GM19467 (cell line): ENCODE measurements around the gene EXOG.

Source experiments
- ATAC-seq: cut with Tn5 transposase; IDR thresholded peaks from one replicate; pipeline ENCODE4 v1.9.1; 2021; ENCODE audit warnings: mild to moderate bottlenecking, moderate library complexity; ENCODE audit not compliant: unreplicated experiment

The EXOG gene

DNA sequence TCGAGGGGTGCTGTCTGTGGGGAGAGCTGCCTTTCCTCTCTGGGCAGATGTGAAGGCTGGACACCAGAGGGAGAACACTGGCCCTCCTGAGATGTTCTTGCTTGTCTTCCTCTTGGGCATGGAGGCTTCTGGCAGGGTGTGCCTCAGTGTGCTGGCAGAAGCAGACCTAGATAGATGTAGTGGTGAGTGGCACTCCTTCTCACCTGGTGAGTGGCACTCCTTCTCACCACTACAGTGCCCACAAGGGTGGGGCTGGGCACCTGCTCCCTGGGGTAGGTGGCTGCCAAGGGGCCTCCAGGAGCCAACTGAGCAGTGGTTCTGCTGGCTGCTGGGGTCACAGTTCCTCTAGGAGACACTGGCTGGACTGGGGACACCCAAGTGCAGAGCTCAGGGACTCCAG, 23.8 kb upstream of the EXOG start:
- no peak for ATAC-seq

DNA sequence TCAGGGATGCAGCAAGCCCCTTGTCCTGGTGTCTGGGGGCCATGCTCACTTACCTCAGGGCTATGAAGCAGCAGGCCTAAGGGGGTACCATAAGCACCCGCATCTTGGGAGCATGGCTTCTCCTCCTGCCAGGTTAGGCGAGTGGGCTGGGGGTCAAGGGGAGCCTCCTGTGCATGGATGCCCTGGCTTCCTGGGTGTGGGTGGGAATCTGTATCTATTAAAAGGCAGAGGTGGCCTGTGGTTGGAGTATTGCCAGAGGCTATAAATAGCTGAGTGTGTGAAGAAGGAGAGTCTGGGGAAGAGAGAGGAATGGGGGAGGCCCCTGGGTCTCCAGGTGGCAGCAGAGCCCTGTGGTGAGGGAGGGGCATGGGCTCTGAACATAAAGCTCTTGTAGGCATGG, 22.9 kb upstream of the EXOG start:
- no peak for ATAC-seq

DNA sequence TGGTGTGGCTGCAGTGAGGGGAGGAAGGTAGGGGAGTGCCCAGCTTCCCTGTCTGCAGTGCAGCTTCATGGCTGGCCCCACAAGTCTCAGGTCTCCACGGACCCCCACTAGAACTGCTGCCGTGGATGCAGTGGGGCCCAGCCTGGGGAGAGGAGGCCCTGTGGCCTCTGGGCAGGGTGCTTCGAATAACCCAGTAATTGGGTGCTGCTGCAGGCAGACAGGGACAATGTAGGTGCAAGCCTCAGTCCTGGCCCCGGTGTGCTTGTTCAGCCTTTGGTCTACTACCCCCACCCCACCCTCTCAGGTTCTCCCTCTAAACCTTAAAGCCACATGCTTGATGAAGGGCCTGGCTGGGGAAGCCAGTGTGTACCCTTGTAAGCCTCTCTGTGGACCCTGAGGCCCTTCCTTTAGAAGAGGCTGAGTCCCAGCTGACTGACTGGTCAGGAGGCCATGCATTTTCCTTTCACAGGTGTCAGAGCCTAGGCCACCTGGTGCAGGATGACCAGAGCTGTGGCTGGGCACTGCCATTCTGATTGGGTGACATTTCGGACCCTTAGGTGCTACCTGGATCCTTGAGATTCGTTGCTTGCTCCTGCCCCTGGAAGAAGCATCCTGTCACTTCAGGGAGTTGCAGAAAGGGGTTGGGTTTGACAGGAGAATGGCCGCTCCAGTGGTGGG, 21.1 kb upstream of the EXOG start:
- ATAC-seq, result no peak

DNA sequence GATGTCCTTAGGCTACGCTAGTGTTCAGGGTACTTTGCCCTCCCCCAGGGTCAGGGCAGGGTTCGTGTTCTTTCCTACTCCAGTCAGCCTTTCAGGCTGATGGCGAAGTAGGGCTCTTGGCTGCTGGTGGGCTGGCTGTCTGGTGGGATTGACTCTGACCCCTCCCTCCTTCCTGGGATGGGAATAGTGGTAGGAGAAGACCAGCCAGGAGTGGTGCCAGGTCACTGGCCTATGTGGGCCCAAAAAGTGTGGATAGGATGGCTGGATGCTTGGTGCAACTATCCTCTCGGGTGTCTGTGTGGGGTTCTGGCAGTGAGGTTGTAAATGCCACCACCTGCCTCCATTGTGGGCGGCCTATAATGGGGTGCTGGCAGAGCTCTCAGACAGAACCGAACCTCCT, 20.4 kb upstream of the EXOG start:
- ATAC-seq, result no peak

DNA sequence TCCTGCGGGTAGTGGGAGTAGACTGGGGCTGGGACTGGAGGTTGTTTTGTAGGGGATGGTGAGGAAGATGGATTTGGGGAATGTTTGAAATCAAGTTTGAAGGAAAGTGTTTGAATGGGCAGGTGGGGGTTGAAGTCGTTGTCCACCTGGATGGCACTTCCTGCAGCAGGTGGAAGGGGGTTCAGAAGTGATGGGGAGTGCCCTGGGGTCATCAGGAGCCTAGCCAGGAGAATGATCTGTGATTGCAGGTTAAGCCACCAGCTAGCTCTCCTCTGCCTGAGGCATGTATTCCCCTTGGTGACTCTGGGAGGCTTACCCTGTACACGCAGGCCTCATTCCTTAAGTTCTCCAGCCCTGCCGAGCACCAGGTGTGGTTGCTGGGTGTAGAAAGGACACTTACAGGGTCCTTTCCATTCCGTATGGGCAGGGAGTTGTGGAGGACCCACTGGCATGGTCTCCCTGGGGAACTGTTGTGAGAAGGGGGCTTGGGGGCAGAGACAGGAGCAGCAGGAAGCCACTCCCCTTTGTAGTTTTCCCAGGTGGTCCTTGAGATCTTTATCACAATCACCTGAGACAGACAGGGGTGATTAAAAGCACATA, 19.9 kb upstream of the EXOG start:
- no peak for ATAC-seq

DNA sequence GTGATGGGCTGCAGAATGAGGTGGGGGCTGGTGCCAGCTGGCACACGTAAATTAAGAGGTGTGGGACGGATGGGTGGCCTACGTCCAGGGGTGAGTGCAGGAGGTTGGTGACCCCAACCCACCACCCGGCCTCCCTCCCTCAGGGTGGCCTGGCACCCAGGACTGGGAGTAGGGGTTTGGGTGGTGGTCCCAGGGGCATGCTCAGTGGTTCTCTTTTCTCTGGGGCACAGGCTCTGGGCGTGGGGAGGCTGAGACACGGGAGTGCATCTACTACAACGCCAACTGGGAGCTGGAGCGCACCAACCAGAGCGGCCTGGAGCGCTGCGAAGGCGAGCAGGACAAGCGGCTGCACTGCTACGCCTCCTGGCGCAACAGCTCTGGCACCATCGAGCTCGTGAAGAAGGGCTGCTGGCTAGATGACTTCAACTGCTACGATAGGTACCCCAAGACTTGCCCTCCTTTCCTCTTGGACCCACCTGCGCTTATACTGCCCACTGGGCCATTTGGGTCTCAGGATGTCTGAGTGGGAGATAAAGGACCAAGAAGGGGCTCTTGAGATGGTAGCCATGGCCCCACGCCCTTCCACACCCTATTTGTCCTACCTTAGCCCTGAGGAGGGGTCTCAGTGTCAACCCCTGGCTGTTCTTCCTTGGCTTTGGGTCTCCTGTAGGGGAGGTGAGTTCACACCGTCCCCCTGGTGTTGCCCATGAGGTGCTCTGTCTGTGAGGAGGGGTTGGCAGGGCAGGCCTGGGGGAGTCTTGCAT, 18.9 kb upstream of the EXOG start:
- ATAC-seq, result no peak

DNA sequence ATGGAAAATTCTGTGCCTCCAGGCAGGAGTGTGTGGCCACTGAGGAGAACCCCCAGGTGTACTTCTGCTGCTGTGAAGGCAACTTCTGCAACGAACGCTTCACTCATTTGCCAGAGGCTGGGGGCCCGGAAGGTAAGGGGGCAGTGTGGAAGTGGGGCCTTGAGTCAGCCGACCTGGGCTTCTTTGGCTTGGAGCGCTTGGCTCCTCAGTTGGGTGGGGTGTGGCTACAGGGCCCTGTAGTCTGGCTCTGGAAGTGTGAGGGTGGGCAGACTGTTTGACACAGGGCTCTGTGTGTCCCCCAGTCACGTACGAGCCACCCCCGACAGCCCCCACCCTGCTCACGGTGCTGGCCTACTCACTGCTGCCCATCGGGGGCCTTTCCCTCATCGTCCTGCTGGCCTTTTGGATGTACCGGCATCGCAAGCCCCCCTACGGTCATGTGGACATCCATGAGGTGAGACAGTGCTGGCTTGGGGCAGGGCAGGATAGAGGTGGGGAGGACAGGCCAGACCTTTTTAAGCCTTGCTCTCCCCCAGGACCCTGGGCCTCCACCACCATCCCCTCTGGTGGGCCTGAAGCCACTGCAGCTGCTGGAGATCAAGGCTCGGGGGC, 18.2 kb upstream of the EXOG start:
- ATAC-seq, result no peak

DNA sequence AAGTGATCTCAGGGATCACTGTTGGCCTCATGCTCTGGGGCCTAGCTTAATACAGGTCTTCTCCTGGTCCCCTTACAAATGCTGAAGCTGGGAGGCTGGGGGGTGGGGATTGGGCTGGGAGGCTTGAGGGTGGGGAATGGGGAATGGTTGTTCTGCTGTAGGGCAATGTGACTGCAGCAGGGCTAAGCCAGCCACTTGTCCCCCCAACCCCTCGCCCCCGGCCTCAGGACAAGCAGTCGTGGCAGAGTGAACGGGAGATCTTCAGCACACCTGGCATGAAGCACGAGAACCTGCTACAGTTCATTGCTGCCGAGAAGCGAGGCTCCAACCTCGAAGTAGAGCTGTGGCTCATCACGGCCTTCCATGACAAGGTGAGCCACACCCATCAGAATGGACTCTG, 17.2 kb upstream of the EXOG start:
- no peak for ATAC-seq

DNA sequence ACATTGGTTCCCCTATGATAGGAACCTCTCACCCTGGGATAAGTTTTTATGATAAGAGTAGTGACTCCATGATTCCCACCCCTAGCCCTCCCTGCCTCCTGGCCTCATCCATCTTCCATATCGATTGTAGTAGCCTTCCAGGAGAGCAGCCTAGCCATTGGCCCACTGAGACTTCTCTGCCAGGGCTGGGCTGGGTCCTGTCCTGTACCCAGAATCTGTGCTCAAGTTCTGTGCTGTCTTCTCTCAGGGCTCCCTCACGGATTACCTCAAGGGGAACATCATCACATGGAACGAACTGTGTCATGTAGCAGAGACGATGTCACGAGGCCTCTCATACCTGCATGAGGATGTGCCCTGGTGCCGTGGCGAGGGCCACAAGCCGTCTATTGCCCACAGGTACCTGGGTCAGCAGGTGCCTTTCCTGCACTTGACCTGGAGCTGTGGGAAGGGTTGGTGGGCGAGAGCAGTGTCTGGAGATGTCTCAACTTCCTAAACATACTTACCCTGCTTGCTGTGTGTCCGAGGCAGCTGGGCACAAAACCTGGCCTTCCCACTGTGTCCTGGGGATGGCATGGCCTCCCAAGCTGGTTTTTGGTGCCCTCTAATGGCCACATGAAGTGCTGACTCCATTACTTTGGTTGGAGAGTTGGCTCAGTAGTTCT, 16.6 kb upstream of the EXOG start:
- ATAC-seq, result peak; percentile 54

DNA sequence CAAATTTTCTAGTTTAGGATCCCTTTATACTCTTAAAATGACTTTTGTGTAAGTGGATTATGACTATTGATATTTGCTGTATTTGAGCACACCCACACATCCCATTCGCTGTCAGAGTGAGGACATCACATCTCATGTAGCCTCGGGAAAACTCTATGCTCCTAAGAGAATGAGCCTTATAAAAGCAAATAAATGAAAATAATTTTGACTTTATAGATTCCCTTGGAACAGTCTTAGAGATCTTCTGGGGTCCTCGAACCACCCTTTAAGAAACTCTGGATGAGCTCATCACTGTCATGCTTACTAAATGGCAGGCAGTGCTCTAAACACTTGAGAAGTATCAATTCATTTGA, 16.1 kb upstream of the EXOG start:
- no peak for ATAC-seq

DNA sequence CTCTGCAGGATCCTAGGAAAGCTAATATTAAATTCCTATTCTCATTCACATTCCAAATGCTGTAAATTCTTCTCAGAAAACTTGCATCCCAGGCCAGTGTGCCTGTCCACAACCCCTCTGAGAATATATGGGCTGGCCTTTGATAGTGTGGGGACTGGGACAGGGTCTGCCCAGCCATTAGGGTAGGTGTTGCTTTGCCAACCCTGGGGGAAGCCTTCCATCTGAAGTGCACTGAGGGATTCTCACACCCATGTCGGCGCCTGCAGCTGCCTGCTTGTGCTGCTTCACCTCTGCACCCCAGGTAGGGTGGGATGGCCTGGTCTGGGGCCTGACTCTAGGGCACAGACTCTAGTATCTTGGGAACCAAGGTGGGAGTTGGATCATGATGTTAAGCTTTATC, 15.2 kb upstream of the EXOG start:
- ATAC-seq, result no peak

DNA sequence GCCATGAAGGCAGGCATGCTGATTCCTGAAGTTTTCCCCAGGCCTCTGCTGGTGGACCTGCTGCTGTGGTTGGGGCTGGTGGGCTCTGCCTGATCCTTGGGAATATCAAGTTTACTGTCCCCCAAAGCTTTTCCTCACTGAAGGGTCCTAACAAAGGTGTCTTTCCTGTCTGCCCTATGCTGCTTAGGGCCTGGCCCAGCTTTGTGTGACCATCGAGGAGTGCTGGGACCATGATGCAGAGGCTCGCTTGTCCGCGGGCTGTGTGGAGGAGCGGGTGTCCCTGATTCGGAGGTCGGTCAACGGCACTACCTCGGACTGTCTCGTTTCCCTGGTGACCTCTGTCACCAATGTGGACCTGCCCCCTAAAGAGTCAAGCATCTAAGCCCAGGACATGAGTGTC, 13.2 kb upstream of the EXOG start:
- no peak for ATAC-seq

DNA sequence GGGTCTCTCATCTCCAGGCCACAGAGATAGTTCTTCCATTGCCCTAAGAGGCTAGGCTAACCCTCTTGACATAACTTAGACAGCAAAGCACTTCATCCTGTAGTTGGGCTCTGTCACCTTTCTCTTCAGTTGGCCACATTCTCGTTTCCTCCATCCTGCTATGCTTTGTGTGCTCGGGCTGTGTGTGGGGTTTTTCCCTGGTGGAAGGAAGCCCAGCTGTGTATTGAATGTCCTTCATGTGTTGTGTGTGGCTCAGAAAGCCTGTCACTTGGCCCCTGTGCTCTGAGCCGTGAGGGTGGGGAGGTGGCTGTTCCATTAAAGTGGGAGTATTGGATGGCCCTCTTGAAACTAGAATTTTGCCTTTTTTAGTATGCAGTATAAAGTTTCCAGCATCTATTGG, 8.8 kb upstream of the EXOG start:
- ATAC-seq, result peak; percentile 87

DNA sequence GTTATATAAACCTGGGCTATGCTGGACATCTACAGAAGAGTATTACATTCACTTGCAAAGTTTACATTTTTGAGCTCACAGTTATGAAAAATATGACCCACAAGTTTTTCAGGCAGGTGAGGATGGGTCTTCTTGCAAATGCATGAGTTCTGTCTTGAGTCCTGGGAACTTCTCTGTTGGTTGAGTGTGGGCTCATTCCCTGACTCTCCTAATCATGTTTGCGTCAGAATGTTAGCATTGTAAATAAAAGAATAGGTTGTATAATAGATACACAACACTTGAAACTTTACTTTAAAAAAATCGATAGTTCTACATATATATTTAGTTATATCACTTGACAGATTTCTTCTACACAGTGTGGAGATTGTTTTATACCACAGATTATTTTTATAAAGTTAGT, 7.2 kb upstream of the EXOG start:
- ATAC-seq, result no peak

DNA sequence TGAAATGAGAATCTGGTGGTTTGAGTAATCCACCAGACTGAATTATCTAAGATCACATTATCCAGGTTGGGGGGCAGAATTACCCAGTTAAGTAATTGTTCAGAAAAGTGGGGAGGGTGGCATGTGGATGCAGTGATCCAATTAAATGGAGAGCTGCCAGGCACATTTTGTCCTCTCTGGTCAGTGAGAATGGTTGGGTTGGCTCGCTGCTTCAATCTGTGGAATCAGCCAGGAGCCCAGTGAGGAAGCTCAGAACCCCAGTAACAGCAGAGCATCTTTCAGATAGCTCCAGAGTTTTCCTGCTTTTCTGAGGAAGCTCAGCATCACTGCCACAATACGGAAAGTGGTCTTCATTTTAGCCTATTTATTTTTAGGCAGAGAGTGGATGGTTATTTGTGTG, 6.4 kb upstream of the EXOG start:
- ATAC-seq, result no peak

DNA sequence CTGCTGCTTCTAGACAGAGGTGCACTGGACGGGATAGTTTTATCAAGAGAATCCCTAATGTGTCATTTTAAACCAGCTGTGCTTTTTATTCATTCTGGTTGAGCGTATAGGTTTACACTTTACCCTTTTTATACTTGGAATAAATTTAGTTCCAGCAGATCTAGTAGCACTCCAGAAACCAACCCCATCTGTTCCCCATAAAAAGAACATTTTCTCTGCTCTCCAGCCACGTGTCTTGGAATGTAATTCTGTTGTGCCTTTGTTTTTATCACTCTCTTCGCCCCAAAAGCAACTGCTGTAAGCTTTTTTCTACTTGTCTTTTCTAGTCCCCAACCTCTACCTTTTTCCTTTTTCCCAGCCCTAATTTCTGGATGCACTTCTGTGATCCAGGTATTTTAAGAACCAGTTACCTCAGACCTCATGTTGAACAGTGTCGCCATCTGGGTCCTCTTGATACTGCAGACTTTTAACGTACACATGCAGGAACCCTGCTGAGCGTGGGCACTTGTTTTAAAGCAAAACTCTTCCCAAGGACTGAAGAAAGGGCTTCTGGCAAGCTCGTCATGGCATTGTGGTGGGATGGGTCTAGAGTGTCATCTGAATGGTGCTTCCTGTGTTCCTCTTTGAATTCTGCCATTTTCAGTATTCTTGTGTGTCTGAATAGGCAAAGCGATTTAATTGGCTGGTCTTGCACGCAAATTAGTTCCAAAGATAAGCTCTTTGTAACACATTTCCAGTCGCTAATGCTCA, 5.7 kb upstream of the EXOG start:
- ATAC-seq, result no peak

DNA sequence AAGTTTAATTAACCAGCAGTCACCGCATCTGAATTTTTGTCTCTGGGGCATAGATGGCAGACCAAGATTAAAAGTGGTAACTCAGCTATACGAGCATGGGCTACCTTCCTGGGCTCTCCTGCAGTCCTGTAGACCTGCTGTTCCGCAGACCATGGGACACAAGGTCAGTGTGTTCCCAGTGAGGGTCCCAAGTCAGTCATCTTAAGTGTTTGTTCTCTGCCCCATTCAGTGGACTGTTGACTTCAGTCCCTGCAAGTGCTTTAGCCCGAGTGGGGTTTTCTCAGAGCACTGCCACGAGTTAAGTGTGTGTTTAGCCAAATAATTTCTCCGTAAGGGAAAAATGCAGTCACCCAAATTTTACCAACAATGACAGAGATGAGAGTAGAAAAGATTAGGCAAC, 4.9 kb upstream of the EXOG start:
- no peak for ATAC-seq

DNA sequence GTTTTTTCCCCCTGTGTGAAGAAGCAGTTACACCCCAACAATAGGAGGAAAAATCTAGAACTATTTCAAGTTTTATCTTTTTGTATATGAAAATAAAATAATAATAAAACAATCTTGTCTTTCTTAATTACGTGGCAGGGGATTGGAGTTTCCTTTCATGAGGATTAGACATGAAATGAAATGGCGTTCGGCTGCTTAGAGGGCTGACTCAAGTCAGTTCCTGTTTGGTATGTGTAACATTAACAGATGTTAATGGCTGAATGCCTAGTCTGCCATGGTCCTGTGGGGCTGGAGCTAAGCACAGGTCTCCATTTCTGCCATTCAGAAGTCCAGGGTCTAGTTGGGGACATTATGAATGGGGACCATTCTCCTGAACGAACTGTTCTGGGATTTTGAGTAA, 3.1 kb upstream of the EXOG start:
- no peak for ATAC-seq

DNA sequence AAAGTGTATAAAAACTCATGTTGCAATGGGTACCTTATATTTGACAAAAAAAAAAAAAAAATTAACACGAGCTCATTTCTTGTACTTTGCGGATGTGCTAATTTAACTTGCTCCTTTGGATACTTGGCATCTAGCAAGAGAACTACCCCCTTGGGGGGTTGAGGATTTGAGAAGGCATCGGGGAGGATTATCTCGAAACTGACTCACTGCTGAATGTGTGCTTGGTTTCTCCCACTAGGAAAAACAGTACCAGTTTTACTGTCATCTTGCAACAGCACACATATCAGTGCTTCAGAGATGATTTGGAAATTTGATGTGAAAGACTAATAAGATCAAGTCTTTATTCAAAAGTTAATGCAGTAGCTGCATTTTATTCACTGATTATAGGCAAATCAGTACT, 891 bp downstream of the EXOG start:
- ATAC-seq, result no peak

DNA sequence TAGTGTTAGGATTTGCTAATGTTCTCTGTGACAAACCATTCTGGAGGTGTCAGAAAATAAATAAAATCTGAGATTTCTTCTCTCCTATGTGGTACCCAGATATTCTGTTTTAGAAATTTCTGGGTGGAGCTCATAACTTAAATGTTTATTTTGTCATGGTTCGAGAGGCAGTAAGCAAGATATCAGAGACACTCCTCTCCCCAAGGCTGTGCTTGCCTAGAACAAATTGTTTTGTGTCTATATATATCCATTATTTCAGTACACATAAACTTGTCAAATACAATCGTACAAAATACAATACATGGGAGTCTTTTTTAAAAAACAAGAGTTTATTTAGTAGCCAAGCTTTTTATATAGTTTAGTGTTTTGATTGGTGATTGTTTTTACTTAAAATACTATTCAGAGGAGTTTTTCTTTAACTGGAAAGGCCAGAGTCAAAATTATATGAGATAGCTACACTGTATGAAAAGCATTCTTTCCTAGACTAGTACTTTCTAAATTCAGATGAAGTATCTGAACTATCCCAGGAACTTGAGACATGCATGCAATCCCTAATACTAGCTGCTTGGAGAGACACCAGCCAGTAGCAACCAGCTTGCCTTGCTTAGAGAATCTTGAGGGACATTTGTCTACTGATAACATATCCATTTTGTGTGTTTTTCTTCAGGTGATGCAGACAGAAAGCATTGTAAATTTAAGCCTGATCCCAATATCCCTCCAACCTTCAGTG, 4.7 kb downstream of the EXOG start:
- ATAC-seq, result no peak
